GM12873 (cell line): ENCODE results near the gene EFHD2.

ENCODE experiments used
- TF ChIP-seq, protein P1 (sequence below): IDR thresholded peaks from 2 replicates; pipeline ENCODE4 v1.5.1; 2012; ENCODE audit warnings: low read depth, mild to moderate bottlenecking, moderate library complexity, low read length, control low read depth; ENCODE audit not compliant: insufficient read depth; ENCODE audit errors: missing control alignments

Gene EFHD2, protein sequence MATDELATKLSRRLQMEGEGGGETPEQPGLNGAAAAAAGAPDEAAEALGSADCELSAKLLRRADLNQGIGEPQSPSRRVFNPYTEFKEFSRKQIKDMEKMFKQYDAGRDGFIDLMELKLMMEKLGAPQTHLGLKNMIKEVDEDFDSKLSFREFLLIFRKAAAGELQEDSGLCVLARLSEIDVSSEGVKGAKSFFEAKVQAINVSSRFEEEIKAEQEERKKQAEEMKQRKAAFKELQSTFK

DNA sequence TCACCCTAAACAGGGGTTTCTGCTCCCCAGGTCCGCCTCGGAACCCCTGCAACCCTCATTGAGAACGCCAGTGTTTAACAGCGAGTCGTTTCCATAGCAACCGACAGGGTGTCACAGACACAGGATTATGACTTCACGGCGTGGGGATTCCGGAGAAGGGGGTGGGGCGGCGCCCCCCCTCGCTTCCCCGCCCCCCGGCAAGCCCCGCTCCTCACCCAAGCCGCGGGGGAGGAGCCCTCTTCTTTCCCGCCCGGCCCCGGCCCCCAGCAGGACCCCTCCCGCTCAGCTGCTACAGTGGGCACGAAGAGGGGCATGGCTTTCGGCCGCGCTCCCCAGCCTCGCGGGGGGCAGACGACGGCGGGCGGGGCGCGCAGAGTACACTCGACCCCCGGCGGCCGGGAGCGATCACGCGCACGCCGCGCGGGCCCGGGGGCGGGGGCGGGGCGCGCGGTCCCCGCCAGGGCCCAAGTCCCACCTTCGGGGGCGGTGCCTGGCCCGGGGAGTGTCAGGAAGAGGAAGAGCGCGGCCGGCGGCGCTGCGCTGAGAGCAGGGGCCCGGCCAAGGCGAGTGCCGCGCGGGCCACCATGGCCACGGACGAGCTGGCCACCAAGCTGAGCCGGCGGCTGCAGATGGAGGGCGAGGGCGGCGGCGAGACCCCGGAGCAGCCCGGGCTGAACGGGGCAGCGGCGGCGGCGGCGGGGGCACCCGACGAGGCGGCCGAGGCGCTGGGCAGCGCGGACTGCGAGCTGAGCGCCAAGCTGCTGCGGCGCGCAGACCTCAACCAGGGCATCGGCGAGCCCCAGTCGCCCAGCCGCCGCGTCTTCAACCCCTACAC lies at the start of gene EFHD2:
TSS of gene EFHD2 (plus strand) at position 501 of the 835 bp plus-strand sequence. CDS start at position 585, 84 bp downstream.
- TF ChIP-seq, protein P1, sequence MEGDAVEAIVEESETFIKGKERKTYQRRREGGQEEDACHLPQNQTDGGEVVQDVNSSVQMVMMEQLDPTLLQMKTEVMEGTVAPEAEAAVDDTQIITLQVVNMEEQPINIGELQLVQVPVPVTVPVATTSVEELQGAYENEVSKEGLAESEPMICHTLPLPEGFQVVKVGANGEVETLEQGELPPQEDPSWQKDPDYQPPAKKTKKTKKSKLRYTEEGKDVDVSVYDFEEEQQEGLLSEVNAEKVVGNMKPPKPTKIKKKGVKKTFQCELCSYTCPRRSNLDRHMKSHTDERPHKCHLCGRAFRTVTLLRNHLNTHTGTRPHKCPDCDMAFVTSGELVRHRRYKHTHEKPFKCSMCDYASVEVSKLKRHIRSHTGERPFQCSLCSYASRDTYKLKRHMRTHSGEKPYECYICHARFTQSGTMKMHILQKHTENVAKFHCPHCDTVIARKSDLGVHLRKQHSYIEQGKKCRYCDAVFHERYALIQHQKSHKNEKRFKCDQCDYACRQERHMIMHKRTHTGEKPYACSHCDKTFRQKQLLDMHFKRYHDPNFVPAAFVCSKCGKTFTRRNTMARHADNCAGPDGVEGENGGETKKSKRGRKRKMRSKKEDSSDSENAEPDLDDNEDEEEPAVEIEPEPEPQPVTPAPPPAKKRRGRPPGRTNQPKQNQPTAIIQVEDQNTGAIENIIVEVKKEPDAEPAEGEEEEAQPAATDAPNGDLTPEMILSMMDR, result no peak

DNA sequence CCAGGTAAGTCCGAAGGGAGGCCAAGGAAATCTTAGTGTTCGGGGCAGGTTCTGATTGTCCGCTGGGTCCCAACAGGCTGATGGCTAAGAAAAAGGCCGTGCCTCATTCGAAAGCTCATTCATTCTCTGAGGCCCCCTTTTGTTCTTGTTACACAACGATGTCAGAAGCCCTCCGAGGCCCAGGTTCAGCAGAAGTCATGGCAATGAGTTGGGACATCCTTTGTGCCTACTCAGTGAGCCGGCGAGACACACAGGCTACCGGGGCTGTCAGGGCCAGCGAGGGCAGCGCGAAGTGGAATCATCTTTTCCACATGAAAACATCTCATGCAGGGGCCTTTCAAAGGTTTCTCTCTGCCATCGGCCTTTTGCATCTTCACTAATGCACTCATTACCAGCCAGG lies 49.0 kb upstream of the EFHD2 start:
- TF ChIP-seq, protein P1, result no peak

DNA sequence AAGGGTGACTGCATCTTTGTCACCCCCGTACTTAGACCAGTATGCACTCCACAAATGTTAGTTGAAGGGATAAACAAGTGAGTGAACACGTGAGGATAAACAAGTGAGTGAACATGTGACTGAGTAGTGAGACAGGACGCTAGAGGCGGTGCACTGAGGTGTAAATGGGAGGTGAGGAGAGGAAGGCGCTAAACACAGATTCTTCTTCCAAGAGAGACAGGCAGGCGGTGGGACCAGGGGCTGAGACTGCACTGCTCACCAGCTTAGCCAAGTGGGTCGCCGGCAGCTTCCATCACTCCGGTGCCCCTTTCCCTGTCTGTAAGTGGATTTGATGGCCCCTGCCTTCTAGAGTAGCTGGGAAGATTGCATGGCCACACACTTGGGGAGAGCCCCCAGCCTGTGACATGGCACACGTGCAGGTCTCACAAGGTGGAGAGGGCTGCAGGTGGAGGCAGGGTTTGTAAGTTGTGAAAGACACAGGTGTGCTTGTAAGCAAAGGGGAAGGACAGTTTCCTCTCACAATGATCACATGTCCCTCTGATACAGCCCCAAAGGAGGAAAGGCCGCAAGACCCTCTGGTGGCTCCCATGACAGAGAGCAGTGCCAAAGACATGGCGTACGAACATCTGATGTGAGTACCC lies 47.5 kb upstream of the EFHD2 start:
- TF ChIP-seq, protein P1, result no peak

DNA sequence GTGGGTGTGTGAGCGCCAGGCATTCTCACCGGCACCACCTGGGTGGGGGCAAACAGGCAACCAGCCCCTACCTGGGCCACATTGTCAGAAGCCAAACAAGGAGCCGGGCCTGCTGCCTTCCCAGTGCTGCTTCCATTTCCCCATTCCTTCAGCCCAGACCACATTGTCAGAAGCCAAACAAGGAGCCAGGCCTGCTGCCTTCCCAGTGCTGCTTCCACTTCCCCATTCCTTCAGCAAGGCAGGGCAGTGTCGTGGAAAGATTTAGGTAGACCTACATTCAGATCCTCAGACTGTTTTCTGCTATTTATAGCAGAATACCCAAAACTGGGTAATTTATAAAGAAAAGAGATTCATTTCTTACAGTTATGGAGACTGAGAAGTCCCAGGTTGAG lies 47.0 kb upstream of the EFHD2 start:
- TF ChIP-seq, protein P1, result no peak

DNA sequence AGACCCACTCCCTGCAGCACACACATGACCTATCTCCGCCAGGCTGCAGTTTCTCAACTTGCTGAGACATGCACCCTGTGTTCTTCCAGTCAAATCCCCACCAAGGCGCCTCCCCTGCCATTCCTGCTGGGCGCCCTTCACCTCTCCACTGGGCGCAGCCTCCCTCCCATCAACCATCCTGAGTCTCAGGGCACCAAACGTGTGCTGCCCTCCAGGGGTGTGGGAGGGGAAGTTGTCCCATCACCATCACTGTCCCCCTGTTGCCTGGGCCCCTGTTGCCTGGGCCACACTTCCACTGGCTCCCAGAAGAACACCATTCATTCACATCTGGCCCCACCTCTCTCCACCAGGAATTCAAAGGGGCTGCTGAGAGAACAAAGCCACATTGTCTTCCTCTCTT lies 44.9 kb upstream of the EFHD2 start:
- TF ChIP-seq, protein P1, result peak; percentile 17

DNA sequence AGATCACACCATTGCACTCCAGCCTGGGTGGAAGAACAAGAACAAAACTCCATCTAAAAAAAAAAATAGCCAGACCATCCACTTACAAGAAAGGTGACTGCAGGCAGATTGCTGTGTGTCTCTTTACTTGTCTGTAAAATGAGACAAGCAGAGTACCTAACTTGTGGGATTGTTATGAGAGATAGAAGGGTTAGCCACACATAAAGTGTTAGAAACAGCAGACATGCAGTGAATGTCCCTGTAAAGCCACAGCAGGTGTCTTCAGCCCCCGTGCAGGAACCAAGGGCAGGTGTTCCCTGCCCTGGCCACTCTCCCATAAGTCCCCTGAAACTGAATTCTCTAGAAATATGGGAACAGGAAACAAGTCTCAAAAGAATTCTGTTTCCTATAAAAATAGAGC lies 40.8 kb upstream of the EFHD2 start:
- TF ChIP-seq, protein P1, result no peak

DNA sequence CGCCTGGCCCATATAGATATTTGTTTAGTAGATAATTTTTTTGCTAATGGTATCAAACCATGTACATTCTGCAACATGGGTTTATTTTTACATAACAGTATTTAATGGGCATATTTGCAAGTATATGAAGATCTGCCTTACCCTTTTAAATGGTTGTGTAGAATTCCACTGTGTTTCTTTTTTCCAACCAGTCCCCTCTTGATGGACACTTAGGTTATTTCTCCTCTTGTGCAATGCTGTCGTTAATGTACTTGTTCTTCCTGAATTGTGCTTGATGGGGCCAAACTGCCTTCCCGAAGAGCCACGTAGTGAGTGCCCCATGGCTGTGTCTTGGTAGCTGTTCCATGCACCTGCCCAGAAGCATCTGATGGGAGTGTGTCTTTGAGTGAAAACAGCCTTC lies 39.4 kb upstream of the EFHD2 start:
- TF ChIP-seq, protein P1, result no peak
